ENCODE data around the gene SLC38A11. TPM values are rescaled to one million over a fixed set of nuclear protein-coding genes. Genes with fewer than 3 reads are reported as not detected.

The SLC38A11 gene
- total and polyA plus RNA-seq, 2 of the 13 experiments (the other 11 are each of a cell fraction or from before 2014, with no cell fraction given), result 14.0 to 14.3 TPM

DNA sequence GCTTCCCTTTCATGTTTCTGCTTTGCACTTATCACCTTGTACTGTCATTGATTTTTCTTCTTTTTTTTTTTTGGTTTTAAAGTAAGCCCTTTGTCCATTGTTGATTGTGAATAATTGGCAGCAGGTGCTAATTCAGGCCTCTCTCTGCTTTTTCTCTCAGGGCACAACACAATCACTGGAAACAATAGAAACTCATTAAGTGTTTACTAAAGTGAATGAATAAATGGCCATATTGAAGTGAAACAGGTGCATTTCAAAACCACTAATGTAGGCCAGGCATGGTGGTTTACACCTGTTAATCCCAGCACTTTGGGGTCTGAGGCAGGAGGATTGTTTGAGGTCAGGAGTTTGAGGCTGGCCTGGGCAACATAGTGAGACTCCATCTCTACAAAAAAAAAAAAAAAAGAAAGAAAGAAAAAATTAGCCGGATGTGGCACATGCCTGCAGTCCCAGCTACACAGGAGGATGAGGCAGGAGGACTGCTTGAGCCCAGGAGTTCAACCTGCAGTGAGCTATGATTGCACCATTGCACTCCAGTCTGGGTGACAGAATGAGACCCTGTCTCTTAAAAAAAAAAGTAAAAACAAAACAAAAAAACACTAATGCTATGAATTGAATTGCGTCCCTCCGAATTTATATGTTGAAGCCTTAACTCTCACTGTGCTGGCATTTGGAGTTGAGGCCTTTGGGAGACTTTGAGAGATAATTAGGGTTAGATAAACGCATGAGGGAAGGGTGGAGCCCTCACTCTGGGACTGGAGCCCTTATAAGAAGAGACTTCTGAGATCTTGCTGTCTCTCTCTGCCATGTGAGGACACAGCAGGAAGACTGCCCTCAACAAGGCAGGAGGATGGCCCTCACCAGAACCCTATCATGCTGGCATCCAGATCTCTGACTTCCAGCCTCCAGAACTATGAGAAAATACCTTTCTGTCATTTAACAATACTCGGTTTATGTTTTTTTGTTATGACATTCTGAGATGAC is 19.9 kb downstream of the SLC38A11 start (continued):
- TF ChIP-seq, protein P1, sequence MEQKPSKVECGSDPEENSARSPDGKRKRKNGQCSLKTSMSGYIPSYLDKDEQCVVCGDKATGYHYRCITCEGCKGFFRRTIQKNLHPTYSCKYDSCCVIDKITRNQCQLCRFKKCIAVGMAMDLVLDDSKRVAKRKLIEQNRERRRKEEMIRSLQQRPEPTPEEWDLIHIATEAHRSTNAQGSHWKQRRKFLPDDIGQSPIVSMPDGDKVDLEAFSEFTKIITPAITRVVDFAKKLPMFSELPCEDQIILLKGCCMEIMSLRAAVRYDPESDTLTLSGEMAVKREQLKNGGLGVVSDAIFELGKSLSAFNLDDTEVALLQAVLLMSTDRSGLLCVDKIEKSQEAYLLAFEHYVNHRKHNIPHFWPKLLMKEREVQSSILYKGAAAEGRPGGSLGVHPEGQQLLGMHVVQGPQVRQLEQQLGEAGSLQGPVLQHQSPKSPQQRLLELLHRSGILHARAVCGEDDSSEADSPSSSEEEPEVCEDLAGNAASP (CRISPR knock-in tag; IDR thresholded peaks at IDR 0.05; ENCODE audit: borderline replicate concordance), result peak; percentile 63; the same call in 1 of the 2 replicates
- TF ChIP-seq, protein P2, sequence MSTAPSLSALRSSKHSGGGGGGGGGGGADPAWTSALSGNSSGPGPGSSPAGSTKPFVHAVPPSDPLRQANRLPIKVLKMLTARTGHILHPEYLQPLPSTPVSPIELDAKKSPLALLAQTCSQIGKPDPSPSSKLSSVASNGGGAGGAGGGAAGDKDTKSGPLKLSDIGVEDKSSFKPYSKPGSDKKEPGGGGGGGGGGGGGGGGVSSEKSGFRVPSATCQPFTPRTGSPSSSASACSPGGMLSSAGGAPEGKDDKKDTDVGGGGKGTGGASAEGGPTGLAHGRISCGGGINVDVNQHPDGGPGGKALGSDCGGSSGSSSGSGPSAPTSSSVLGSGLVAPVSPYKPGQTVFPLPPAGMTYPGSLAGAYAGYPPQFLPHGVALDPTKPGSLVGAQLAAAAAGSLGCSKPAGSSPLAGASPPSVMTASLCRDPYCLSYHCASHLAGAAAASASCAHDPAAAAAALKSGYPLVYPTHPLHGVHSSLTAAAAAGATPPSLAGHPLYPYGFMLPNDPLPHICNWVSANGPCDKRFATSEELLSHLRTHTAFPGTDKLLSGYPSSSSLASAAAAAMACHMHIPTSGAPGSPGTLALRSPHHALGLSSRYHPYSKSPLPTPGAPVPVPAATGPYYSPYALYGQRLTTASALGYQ (CRISPR knock-in tag; IDR thresholded peaks at IDR 0.05), result peak; percentile 98
- TF ChIP-seq, protein P3, sequence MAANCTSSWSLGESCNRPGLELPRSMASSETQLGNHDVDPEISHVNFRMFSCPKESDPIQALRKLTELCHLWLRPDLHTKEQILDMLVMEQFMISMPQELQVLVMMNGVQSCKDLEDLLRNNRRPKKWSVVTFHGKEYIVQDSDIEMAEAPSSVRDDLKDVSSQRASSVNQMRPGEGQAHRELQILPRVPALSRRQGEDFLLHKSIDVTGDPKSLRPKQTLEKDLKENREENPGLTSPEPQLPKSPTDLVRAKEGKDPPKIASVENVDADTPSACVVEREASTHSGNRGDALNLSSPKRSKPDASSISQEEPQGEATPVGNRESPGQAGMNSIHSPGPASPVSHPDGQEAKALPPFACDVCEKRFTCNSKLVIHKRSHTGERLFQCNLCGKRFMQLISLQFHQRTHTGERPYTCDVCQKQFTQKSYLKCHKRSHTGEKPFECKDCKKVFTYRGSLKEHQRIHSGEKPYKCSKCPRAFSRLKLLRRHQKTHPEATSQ (CRISPR knock-in tag; IDR thresholded peaks at IDR 0.05; ENCODE audit: borderline replicate concordance), result peak; percentile 61; the same call in 1 of the 2 replicates
- TF ChIP-seq, protein P4, sequence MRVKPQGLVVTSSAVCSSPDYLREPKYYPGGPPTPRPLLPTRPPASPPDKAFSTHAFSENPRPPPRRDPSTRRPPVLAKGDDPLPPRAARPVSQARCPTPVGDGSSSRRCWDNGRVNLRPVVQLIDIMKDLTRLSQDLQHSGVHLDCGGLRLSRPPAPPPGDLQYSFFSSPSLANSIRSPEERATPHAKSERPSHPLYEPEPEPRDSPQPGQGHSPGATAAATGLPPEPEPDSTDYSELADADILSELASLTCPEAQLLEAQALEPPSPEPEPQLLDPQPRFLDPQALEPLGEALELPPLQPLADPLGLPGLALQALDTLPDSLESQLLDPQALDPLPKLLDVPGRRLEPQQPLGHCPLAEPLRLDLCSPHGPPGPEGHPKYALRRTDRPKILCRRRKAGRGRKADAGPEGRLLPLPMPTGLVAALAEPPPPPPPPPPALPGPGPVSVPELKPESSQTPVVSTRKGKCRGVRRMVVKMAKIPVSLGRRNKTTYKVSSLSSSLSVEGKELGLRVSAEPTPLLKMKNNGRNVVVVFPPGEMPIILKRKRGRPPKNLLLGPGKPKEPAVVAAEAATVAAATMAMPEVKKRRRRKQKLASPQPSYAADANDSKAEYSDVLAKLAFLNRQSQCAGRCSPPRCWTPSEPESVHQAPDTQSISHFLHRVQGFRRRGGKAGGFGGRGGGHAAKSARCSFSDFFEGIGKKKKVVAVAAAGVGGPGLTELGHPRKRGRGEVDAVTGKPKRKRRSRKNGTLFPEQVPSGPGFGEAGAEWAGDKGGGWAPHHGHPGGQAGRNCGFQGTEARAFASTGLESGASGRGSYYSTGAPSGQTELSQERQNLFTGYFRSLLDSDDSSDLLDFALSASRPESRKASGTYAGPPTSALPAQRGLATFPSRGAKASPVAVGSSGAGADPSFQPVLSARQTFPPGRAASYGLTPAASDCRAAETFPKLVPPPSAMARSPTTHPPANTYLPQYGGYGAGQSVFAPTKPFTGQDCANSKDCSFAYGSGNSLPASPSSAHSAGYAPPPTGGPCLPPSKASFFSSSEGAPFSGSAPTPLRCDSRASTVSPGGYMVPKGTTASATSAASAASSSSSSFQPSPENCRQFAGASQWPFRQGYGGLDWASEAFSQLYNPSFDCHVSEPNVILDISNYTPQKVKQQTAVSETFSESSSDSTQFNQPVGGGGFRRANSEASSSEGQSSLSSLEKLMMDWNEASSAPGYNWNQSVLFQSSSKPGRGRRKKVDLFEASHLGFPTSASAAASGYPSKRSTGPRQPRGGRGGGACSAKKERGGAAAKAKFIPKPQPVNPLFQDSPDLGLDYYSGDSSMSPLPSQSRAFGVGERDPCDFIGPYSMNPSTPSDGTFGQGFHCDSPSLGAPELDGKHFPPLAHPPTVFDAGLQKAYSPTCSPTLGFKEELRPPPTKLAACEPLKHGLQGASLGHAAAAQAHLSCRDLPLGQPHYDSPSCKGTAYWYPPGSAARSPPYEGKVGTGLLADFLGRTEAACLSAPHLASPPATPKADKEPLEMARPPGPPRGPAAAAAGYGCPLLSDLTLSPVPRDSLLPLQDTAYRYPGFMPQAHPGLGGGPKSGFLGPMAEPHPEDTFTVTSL (CRISPR knock-in tag; IDR thresholded peaks at IDR 0.05; ENCODE audit: borderline replicate concordance), result peak; percentile 91; the same call in 1 of the 2 replicates
- TF ChIP-seq, protein P5, sequence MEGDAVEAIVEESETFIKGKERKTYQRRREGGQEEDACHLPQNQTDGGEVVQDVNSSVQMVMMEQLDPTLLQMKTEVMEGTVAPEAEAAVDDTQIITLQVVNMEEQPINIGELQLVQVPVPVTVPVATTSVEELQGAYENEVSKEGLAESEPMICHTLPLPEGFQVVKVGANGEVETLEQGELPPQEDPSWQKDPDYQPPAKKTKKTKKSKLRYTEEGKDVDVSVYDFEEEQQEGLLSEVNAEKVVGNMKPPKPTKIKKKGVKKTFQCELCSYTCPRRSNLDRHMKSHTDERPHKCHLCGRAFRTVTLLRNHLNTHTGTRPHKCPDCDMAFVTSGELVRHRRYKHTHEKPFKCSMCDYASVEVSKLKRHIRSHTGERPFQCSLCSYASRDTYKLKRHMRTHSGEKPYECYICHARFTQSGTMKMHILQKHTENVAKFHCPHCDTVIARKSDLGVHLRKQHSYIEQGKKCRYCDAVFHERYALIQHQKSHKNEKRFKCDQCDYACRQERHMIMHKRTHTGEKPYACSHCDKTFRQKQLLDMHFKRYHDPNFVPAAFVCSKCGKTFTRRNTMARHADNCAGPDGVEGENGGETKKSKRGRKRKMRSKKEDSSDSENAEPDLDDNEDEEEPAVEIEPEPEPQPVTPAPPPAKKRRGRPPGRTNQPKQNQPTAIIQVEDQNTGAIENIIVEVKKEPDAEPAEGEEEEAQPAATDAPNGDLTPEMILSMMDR (CRISPR knock-in tag; IDR thresholded peaks at IDR 0.05), result 0 out of 2 replicates have a peak, but pooled peaks have one; percentile 7
- TF ChIP-seq ESRRA (CRISPR knock-in tag; IDR thresholded peaks at IDR 0.05; ENCODE audit: low read depth) (0 out of 2 replicates have a peak, but pooled peaks have one; percentile 24), RELA (CRISPR knock-in tag; IDR thresholded peaks at IDR 0.05) (no peak), PRPF4 (IDR thresholded peaks at IDR 0.05; ENCODE audit: low read depth, low read length, poor library complexity, severe bottlenecking) (no peak), BCL6 (CRISPR knock-in tag; IDR thresholded peaks at IDR 0.05) (peak; percentile 90), CREM (IDR thresholded peaks at IDR 0.05) (peak; percentile 92), CREM (CRISPR knock-in tag; IDR thresholded peaks at IDR 0.05) (no peak), ZBTB3 (CRISPR knock-in tag; IDR thresholded peaks at IDR 0.05; ENCODE audit: borderline replicate concordance, low read depth) (no peak), ZC3H13 (CRISPR knock-in tag; IDR thresholded peaks at IDR 0.05) (no peak)

Measured in HepG2 (cell line).